SK-N-SH (cell line): Measurements from ENCODE around the gene TNFRSF11A. TPM values are rescaled to one million over a fixed set of nuclear protein-coding genes. Genes with fewer than 3 reads are reported as not detected.

Source experiments
- CTCF ChIA-PET: fragments of 300-600, 350-600 bp; formaldehyde crosslinking; extraction: SDS; loops from one replicate; lab custom pipeline; 2021; lab: Yijun Ruan, JAX
- POLR2A ChIA-PET: fragments of 350-600 bp; sonication (Branson Sonifier 250); formaldehyde crosslinking; extraction: SDS; loops from one replicate; lab custom pipeline; 2020; ENCODE audit warnings: antibody characterized with exemption, inconsistent platforms; lab: Yijun Ruan, JAX
- DNase-seq: peaks from one replicate; pipeline ENCODE4 v3.0.0; 2012
- H2AFZ ChIP-seq: fragments of 200-600 bp; sonication (generic); 2 replicates; pipeline ENCODE4 v1.8.1; 2016; ENCODE audit warnings: antibody characterized with exemption, mild to moderate bottlenecking, low read depth
- H3F3A ChIP-seq: fragments of 200-600 bp; sonication (generic); replicated peaks from 2 replicates; pipeline ENCODE3; 2016; ENCODE audit warnings: antibody characterized with exemption, mild to moderate bottlenecking; ENCODE audit not compliant: insufficient read depth
- H3K27ac ChIP-seq, 2 experiments: fragments of 200-500 bp in 1 of 2; fragments of 200-600 bp in 1 of 2; sonication (Bioruptor generic) in 1 of 2; sonication (generic), shearing (Covaris generic) in 1 of 2; 2 replicates each; pipeline versions ENCODE4 v1.5.1 to v1.6.1; 2014 to 2016; ENCODE audit warnings: low read depth in 2 of 2, inconsistent platforms in 1 of 2, low read length in 1 of 2, mild to moderate bottlenecking in 1 of 2, mixed read lengths in 1 of 2
- H3K27me3 ChIP-seq: fragments of 200-600 bp; sonication (generic), shearing (Covaris generic); 2 replicates; pipeline ENCODE4 v1.6.1; 2016; ENCODE audit warnings: mixed run types; ENCODE audit not compliant: insufficient read depth
- H3K36me3 ChIP-seq, 2 experiments: fragments of 200-500 bp in 1 of 2; fragments of 200-600 bp in 1 of 2; sonication (Bioruptor generic) in 1 of 2; sonication (generic) in 1 of 2; replicated peaks in 1 of 2; 2 replicates each; pipeline versions ENCODE3 to v1.5.1; 2014 to 2016; ENCODE audit warnings: low read length in 1 of 2, mild to moderate bottlenecking in 1 of 2; ENCODE audit not compliant: insufficient read depth in 2 of 2, control insufficient read depth in 1 of 2
- H3K4me1 ChIP-seq, 2 experiments: fragments of 200-500 bp in 1 of 2; fragments of 200-600 bp in 1 of 2; sonication (Bioruptor generic) in 1 of 2; sonication (generic), shearing (Covaris generic) in 1 of 2; 2 replicates each; pipeline versions ENCODE4 v1.5.1 to v1.6.1; 2014 to 2016; ENCODE audit warnings: low read depth in 1 of 2, low read length in 1 of 2, mixed run types in 1 of 2; ENCODE audit not compliant: insufficient read depth in 2 of 2, control insufficient read depth in 1 of 2
- H3K4me2 ChIP-seq: fragments of 200-600 bp; sonication (generic), shearing (Covaris generic); 2 replicates; pipeline ENCODE4 v1.6.1; 2017; ENCODE audit warnings: mixed run types
- H3K4me3 ChIP-seq, 2 experiments: fragments of 200-500 bp in 1 of 2; fragments of 200-600 bp in 1 of 2; sonication (Bioruptor generic) in 1 of 2; sonication (generic), shearing (Covaris generic) in 1 of 2; 2 replicates each; pipeline versions ENCODE4 v1.5.1 to v1.8.1; 2014 to 2016; ENCODE audit warnings: low read depth in 2 of 2, inconsistent platforms in 1 of 2, low read length in 1 of 2, mild to moderate bottlenecking in 1 of 2, mixed read lengths in 1 of 2, moderate library complexity in 1 of 2
- H3K79me2 ChIP-seq: fragments of 200-600 bp; sonication (generic); 2 replicates; pipeline ENCODE4 v1.8.1; 2017; ENCODE audit warnings: mild to moderate bottlenecking; ENCODE audit not compliant: insufficient read depth
- H3K9ac ChIP-seq: fragments of 200-600 bp; sonication (generic); 2 replicates; pipeline ENCODE4 v1.6.1; 2017; ENCODE audit warnings: mixed run types
- H3K9me2 ChIP-seq: fragments of 200-600 bp; sonication (generic); 2 replicates; pipeline ENCODE4 v1.6.1; 2017; ENCODE audit warnings: mixed run types
- H3K9me3 ChIP-seq: fragments of 200-600 bp; sonication (generic); 2 replicates; pipeline ENCODE4 v1.6.1; 2017; ENCODE audit warnings: mixed run types, mild to moderate bottlenecking, moderate library complexity
- H4K20me1 ChIP-seq: fragments of 200-600 bp; sonication (generic); 2 replicates; pipeline ENCODE4 v1.6.1; 2017; ENCODE audit warnings: mild to moderate bottlenecking, mixed run types; ENCODE audit not compliant: insufficient read depth
- ELF1 ChIP-seq: IDR thresholded peaks from 2 replicates; pipeline ENCODE4 v1.4.0; 2012
- EP300 ChIP-seq, 2 experiments: IDR thresholded peaks; 2 replicates each; pipeline versions ENCODE4 v1.4.0 to v1.6.1; 2012; ENCODE audit warnings: borderline replicate concordance in 1 of 2, low read depth in 1 of 2, low read length in 1 of 2
- EZH2phosphoT487 ChIP-seq: fragments of 200-600 bp; sonication (generic); IDR thresholded peaks from 2 replicates; pipeline ENCODE4 v1.6.1; 2017; ENCODE audit warnings: low read depth, mixed run types, mild to moderate bottlenecking, antibody characterized with exemption, moderate library complexity, borderline replicate concordance
- FOSL2 ChIP-seq: IDR thresholded peaks from 2 replicates; pipeline ENCODE4 v1.4.0; 2012; ENCODE audit warnings: low read depth, mild to moderate bottlenecking, moderate library complexity, borderline replicate concordance
- FOXM1 ChIP-seq: IDR thresholded peaks from 2 replicates; pipeline ENCODE4 v1.4.0; 2012; ENCODE audit warnings: low read depth, mild to moderate bottlenecking
- GABPA ChIP-seq: IDR thresholded peaks from 2 replicates; pipeline ENCODE4 v1.4.0; 2012; ENCODE audit warnings: low read depth, mild to moderate bottlenecking
- GATA2 ChIP-seq: sonication (generic); formaldehyde crosslinking; IDR thresholded peaks from 2 replicates; pipeline ENCODE4 v1.5.0; 2020; ENCODE audit warnings: mild to moderate bottlenecking, missing genetic modification reagents
- JUND ChIP-seq: IDR thresholded peaks from 2 replicates; pipeline ENCODE4 v1.4.0; 2012
- MXI1 ChIP-seq: IDR thresholded peaks from 2 replicates; pipeline ENCODE4 v1.6.1; 2012; ENCODE audit warnings: mild to moderate bottlenecking, low read depth, low read length, improper control_type of control experiment
- NRF1 ChIP-seq: IDR thresholded peaks from 2 replicates; pipeline ENCODE4 v1.6.1; 2012; ENCODE audit warnings: low read depth, mild to moderate bottlenecking, low read length
- POLR2AphosphoS5 ChIP-seq: IDR thresholded peaks from 2 replicates; pipeline ENCODE4 v1.6.1; 2012; ENCODE audit warnings: low read depth, low read length
- RCOR1 ChIP-seq: fragments of 150-350 bp; IDR thresholded peaks from 2 replicates; pipeline ENCODE4 v1.6.1; 2017; ENCODE audit warnings: antibody characterized with exemption, low read length
- REST ChIP-seq: IDR thresholded peaks from 2 replicates; pipeline ENCODE4 v1.6.1; 2012; ENCODE audit warnings: mild to moderate bottlenecking, low read depth, low read length, moderate library complexity
- RXRA ChIP-seq: IDR thresholded peaks from 2 replicates; pipeline ENCODE4 v1.4.0; 2012; ENCODE audit warnings: low read depth, mild to moderate bottlenecking, borderline replicate concordance
- SMC3 ChIP-seq: IDR thresholded peaks from 2 replicates; pipeline ENCODE4 v1.6.1; 2012; ENCODE audit warnings: low read depth, low read length, improper control_type of control experiment
- TCF12 ChIP-seq: IDR thresholded peaks from 2 replicates; pipeline ENCODE4 v1.4.0; 2012
- TEAD4 ChIP-seq: IDR thresholded peaks from 2 replicates; pipeline ENCODE4 v1.4.0; 2012; ENCODE audit warnings: mild to moderate bottlenecking, borderline replicate concordance; ENCODE audit not compliant: insufficient read depth
- USF1 ChIP-seq: IDR thresholded peaks from 2 replicates; pipeline ENCODE4 v1.4.0; 2012; ENCODE audit warnings: low read depth, borderline replicate concordance
- YY1 ChIP-seq: IDR thresholded peaks from 2 replicates; pipeline ENCODE4 v1.4.0; 2012; ENCODE audit warnings: low read depth, mild to moderate bottlenecking
- ZBTB33 ChIP-seq: IDR thresholded peaks from 2 replicates; pipeline ENCODE4 v1.4.0; 2012; ENCODE audit warnings: low read depth, borderline replicate concordance
- whole genome bisulfite sequencing: methylation state at CpG from one replicate; pipeline ENCODE4 v1.1.6; 2017; ENCODE audit warnings: low lambda C conversion rate; 5-methylcytosine and 5-hydroxymethylcytosine counted together
- polyA plus RNA-seq, 3 experiments: library from polyadenylated mRNA; depleted of rRNA; stranded (reverse); fragments of >200 nt; gene quantifications; 2 replicates each; pipeline ENCODE4 v1.2.3, GENCODE V29; 2012

TNFRSF11A gene
- polyA plus RNA-seq, 1 of the 3 experiments (the other 2 are of a cell fraction): 5.1 TPM

DNA sequence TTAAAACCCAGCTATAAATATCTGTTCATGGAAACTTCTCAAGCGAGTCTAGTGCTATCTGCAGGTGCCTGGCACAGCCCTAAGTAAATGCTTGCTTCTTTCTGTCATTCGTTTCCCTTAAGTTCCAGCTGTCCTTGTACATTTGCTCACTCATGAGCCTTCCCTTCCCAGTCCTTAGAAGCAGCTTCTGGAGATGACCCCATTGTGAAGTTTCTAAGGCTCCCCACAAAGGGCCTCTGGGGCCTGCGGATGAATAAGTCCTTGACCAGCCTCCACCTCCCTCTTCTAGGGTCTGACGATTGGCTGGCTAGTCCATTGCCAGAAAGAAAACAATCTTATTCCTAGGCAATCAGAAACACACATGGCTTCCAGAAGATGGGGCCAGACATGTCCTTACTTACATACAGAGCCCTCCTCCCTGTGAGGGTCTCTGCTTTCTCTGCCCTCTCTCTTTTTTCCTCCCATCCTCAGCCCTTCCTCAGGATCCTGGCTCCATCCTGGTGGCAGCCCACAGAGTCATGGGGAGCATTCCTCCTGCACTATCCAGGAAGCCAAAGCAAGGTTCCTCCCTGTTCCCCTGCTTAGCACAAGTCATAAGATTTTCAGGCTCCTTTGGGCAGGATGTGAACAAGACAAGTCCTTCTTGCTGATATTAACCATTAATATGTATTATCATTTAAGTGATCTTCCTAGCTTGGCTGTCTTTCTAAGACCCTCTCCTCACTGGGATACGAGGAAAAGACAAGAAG, 87.3 kb downstream of the TNFRSF11A start:
- Histone ChIP-seq H3K36me3 (no peaks in the 10 kb centered on the region), H4K20me1 (no peaks in the 10 kb centered on the region), H3K4me3 (no peak overlapping the region), H3F3A (no peaks in the 10 kb centered on the region), H3K4me1 (no peaks in the 10 kb centered on the region), H2AFZ (no peak overlapping the region), H3K27ac (no peak overlapping the region), H3K27me3 (no peaks in the 10 kb centered on the region), H3K9me2 (no peaks in the 10 kb centered on the region), H3K79me2 (no peaks in the 10 kb centered on the region), H3K4me2 (no peak overlapping the region), H3K9ac (no peak overlapping the region), H3K9me3 (no peaks in the 10 kb centered on the region)
- TF ChIP-seq FOXM1 (no peak), GATA2 (no peak), FOSL2 (no peak), YY1 (no peak), MXI1 (no peak), EZH2phosphoT487 (no peak), TCF12 (no peak), GABPA (no peak), POLR2AphosphoS5 (no peak), ZBTB33 (no peak), TEAD4 (no peak), NRF1 (no peak), RXRA (no peak), RCOR1 (no peak), EP300 (IDR thresholded peaks at IDR 0.05; ENCODE audit: borderline replicate concordance in 1 of 2, low read depth in 1 of 2, low read length in 1 of 2) (no peak), JUND (no peak), USF1 (no peak), ELF1 (no peak), SMC3 (no peak), REST (no peak)
- 69% methylated on average over 5 of the region's 5 CpGs for WGBS
- DNase-seq: no peak
- ChIA-PET POLR2A (no interaction called here), CTCF (interaction anchor here (0.8 to 1.8 kb wide), 3 partner anchors 115 to 172 kb away, joined by 3 to 7 read pairs (median 3); no protein-coding TSS in a partner anchor)
